Measurements from ENCODE around the gene DBF4B. TPM values are rescaled to one million over a fixed set of nuclear protein-coding genes. Genes with fewer than 3 reads are reported as not detected.

The DBF4B gene
- total and polyA plus RNA-seq, 2 of the 13 experiments (the other 11 are each of a cell fraction or from before 2014, with no cell fraction given): 11.7 to 13.2 TPM

DNA sequence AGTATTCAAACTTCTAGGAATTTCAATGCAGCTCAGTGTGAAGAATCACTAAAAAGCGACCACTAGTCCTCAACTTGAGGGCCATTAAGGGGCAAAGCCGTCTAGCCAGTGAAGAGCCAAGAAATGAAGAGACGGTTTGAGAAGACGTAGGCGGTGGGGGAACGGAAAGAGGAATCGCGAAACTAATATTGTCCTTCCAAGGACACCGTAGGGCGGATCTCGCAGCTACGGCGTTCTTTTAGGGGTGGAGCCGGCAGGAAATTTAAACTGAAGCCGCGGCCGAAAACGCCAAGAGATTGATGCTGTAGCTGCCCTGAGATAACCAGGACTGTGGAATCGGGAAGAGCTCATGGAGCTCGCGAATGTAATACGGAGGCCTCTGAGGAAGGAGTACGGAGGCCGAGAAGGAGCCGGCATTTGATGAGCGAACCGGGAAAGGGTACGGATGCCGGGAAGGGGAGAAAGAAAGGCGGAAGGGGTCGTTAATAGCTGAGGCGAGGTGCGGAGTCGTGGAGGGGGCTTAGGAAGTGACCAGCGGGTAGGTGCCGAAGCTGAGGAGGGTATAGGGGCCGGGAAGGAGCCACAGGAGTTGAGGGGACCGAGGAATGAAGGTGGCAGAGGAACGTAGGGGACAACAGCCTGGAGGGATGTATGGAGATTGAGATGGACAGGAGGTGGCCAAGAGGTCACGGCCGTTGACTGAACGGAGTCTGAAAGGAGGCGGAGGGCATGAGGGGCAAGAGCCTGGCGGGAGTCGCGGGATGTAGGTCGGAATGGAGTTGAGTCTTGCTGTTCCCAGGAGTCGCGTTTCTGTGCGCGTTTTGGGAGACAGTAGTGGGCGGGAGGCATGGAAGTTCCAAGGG, at the start of gene DBF4B (continued):
- TF ChIP-seq ZNF768 (CRISPR knock-in tag; IDR thresholded peaks at IDR 0.05) (peak; percentile 29; the same call in 1 of the 2 replicates), FOXA1 (IDR thresholded peaks at IDR 0.05) (no peak), FOXA1 (CRISPR knock-in tag; IDR thresholded peaks at IDR 0.05) (no peak), RXRA (CRISPR knock-in tag; IDR thresholded peaks at IDR 0.05) (peak; percentile 45; the same call in 1 of the 2 replicates), ZNF770 (CRISPR knock-in tag; IDR thresholded peaks at IDR 0.05) (0 out of 2 replicates have a peak, but pooled peaks have one; percentile 12), SIX4 (CRISPR knock-in tag; IDR thresholded peaks at IDR 0.05) (peak; percentile 56; the same call in 1 of the 2 replicates), TBL1XR1 (IDR thresholded peaks at IDR 0.05; ENCODE audit: borderline replicate concordance, low read length, partially characterized antibody) (peak; percentile 33), YEATS4 (CRISPR knock-in tag; IDR thresholded peaks at IDR 0.05; ENCODE audit: borderline replicate concordance) (peak; percentile 78), NFAT5 (CRISPR knock-in tag; IDR thresholded peaks at IDR 0.05) (no peak), GPBP1L1 (CRISPR knock-in tag; IDR thresholded peaks at IDR 0.05) (no peak), JUN (CRISPR knock-in tag; IDR thresholded peaks at IDR 0.05) (peak; percentile 62; the same call in 1 of the 2 replicates), TP53 (CRISPR knock-in tag; conservative IDR thresholded peaks at IDR 0.05) (no peak; the same call in 1 of the 2 replicates), ZFP90 (CRISPR knock-in tag; IDR thresholded peaks at IDR 0.05; ENCODE audit: borderline replicate concordance) (peak; percentile 55; the same call in 1 of the 2 replicates), ZNF180 (CRISPR knock-in tag; IDR thresholded peaks at IDR 0.05; ENCODE audit: borderline replicate concordance, low read depth) (0 out of 2 replicates have a peak, but pooled peaks have one; percentile 58), MXD1 (CRISPR knock-in tag; IDR thresholded peaks at IDR 0.05) (peak; percentile 77)
- TF ChIP-seq, protein P1, sequence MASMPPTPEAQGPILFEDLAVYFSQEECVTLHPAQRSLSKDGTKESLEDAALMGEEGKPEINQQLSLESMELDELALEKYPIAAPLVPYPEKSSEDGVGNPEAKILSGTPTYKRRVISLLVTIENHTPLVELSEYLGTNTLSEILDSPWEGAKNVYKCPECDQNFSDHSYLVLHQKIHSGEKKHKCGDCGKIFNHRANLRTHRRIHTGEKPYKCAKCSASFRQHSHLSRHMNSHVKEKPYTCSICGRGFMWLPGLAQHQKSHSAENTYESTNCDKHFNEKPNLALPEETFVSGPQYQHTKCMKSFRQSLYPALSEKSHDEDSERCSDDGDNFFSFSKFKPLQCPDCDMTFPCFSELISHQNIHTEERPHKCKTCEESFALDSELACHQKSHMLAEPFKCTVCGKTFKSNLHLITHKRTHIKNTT (CRISPR knock-in tag; IDR thresholded peaks at IDR 0.05): no peak

All from HepG2 (cell line).